SK-N-SH (cell line): ENCODE data around the gene AMMECR1L. TPM values are rescaled to one million over a fixed set of nuclear protein-coding genes. Genes with fewer than 3 reads are reported as not detected.

Experiments
- CTCF ChIA-PET: fragments of 300-600, 350-600 bp; formaldehyde crosslinking; extraction: SDS; loops from one replicate; lab custom pipeline; 2021; lab: Yijun Ruan, JAX
- POLR2A ChIA-PET: fragments of 350-600 bp; sonication (Branson Sonifier 250); formaldehyde crosslinking; extraction: SDS; loops from one replicate; lab custom pipeline; 2020; ENCODE audit warnings: antibody characterized with exemption, inconsistent platforms; lab: Yijun Ruan, JAX
- DNase-seq: peaks from one replicate; pipeline ENCODE4 v3.0.0; 2012
- H2AFZ ChIP-seq: fragments of 200-600 bp; sonication (generic); 2 replicates; pipeline ENCODE4 v1.8.1; 2016; ENCODE audit warnings: antibody characterized with exemption, mild to moderate bottlenecking, low read depth
- H3F3A ChIP-seq: fragments of 200-600 bp; sonication (generic); replicated peaks from 2 replicates; pipeline ENCODE3; 2016; ENCODE audit warnings: antibody characterized with exemption, mild to moderate bottlenecking; ENCODE audit not compliant: insufficient read depth
- H3K27ac ChIP-seq, 2 experiments: fragments of 200-500 bp in 1 of 2; fragments of 200-600 bp in 1 of 2; sonication (Bioruptor generic) in 1 of 2; sonication (generic), shearing (Covaris generic) in 1 of 2; 2 replicates each; pipeline versions ENCODE4 v1.5.1 to v1.6.1; 2014 to 2016; ENCODE audit warnings: low read depth in 2 of 2, inconsistent platforms in 1 of 2, low read length in 1 of 2, mild to moderate bottlenecking in 1 of 2, mixed read lengths in 1 of 2
- H3K27me3 ChIP-seq: fragments of 200-600 bp; sonication (generic), shearing (Covaris generic); 2 replicates; pipeline ENCODE4 v1.6.1; 2016; ENCODE audit warnings: mixed run types; ENCODE audit not compliant: insufficient read depth
- H3K36me3 ChIP-seq, 2 experiments: fragments of 200-500 bp in 1 of 2; fragments of 200-600 bp in 1 of 2; sonication (Bioruptor generic) in 1 of 2; sonication (generic) in 1 of 2; replicated peaks in 1 of 2; 2 replicates each; pipeline versions ENCODE3 to v1.5.1; 2014 to 2016; ENCODE audit warnings: low read length in 1 of 2, mild to moderate bottlenecking in 1 of 2; ENCODE audit not compliant: insufficient read depth in 2 of 2, control insufficient read depth in 1 of 2
- H3K4me1 ChIP-seq, 2 experiments: fragments of 200-500 bp in 1 of 2; fragments of 200-600 bp in 1 of 2; sonication (Bioruptor generic) in 1 of 2; sonication (generic), shearing (Covaris generic) in 1 of 2; 2 replicates each; pipeline versions ENCODE4 v1.5.1 to v1.6.1; 2014 to 2016; ENCODE audit warnings: low read depth in 1 of 2, low read length in 1 of 2, mixed run types in 1 of 2; ENCODE audit not compliant: insufficient read depth in 2 of 2, control insufficient read depth in 1 of 2
- H3K4me2 ChIP-seq: fragments of 200-600 bp; sonication (generic), shearing (Covaris generic); 2 replicates; pipeline ENCODE4 v1.6.1; 2017; ENCODE audit warnings: mixed run types
- H3K4me3 ChIP-seq, 2 experiments: fragments of 200-500 bp in 1 of 2; fragments of 200-600 bp in 1 of 2; sonication (Bioruptor generic) in 1 of 2; sonication (generic), shearing (Covaris generic) in 1 of 2; 2 replicates each; pipeline versions ENCODE4 v1.5.1 to v1.8.1; 2014 to 2016; ENCODE audit warnings: low read depth in 2 of 2, inconsistent platforms in 1 of 2, low read length in 1 of 2, mild to moderate bottlenecking in 1 of 2, mixed read lengths in 1 of 2, moderate library complexity in 1 of 2
- H3K79me2 ChIP-seq: fragments of 200-600 bp; sonication (generic); 2 replicates; pipeline ENCODE4 v1.8.1; 2017; ENCODE audit warnings: mild to moderate bottlenecking; ENCODE audit not compliant: insufficient read depth
- H3K9ac ChIP-seq: fragments of 200-600 bp; sonication (generic); 2 replicates; pipeline ENCODE4 v1.6.1; 2017; ENCODE audit warnings: mixed run types
- H3K9me2 ChIP-seq: fragments of 200-600 bp; sonication (generic); 2 replicates; pipeline ENCODE4 v1.6.1; 2017; ENCODE audit warnings: mixed run types
- H3K9me3 ChIP-seq: fragments of 200-600 bp; sonication (generic); 2 replicates; pipeline ENCODE4 v1.6.1; 2017; ENCODE audit warnings: mixed run types, mild to moderate bottlenecking, moderate library complexity
- H4K20me1 ChIP-seq: fragments of 200-600 bp; sonication (generic); 2 replicates; pipeline ENCODE4 v1.6.1; 2017; ENCODE audit warnings: mild to moderate bottlenecking, mixed run types; ENCODE audit not compliant: insufficient read depth
- CHD2 ChIP-seq: fragments of 150-350 bp; IDR thresholded peaks from 2 replicates; pipeline ENCODE4 v1.6.1; 2018; ENCODE audit warnings: low read length; ENCODE audit not compliant: partially characterized antibody
- ELF1 ChIP-seq: IDR thresholded peaks from 2 replicates; pipeline ENCODE4 v1.4.0; 2012
- EP300 ChIP-seq, 2 experiments: IDR thresholded peaks; 2 replicates each; pipeline versions ENCODE4 v1.4.0 to v1.6.1; 2012; ENCODE audit warnings: borderline replicate concordance in 1 of 2, low read depth in 1 of 2, low read length in 1 of 2
- FOSL2 ChIP-seq: IDR thresholded peaks from 2 replicates; pipeline ENCODE4 v1.4.0; 2012; ENCODE audit warnings: low read depth, mild to moderate bottlenecking, moderate library complexity, borderline replicate concordance
- GABPA ChIP-seq: IDR thresholded peaks from 2 replicates; pipeline ENCODE4 v1.4.0; 2012; ENCODE audit warnings: low read depth, mild to moderate bottlenecking
- GATA2 ChIP-seq: sonication (generic); formaldehyde crosslinking; IDR thresholded peaks from 2 replicates; pipeline ENCODE4 v1.5.0; 2020; ENCODE audit warnings: mild to moderate bottlenecking, missing genetic modification reagents
- JUND ChIP-seq: IDR thresholded peaks from 2 replicates; pipeline ENCODE4 v1.4.0; 2012
- MEF2A ChIP-seq: IDR thresholded peaks from 2 replicates; pipeline ENCODE4 v1.4.0; 2012; ENCODE audit warnings: low read depth, borderline replicate concordance
- NFIC ChIP-seq: IDR thresholded peaks from 2 replicates; pipeline ENCODE4 v1.4.0; 2012; ENCODE audit warnings: borderline replicate concordance
- NRF1 ChIP-seq: IDR thresholded peaks from 2 replicates; pipeline ENCODE4 v1.6.1; 2012; ENCODE audit warnings: low read depth, mild to moderate bottlenecking, low read length
- RXRA ChIP-seq: IDR thresholded peaks from 2 replicates; pipeline ENCODE4 v1.4.0; 2012; ENCODE audit warnings: low read depth, mild to moderate bottlenecking, borderline replicate concordance
- SMC3 ChIP-seq: IDR thresholded peaks from 2 replicates; pipeline ENCODE4 v1.6.1; 2012; ENCODE audit warnings: low read depth, low read length, improper control_type of control experiment
- TCF12 ChIP-seq: IDR thresholded peaks from 2 replicates; pipeline ENCODE4 v1.4.0; 2012
- TEAD4 ChIP-seq: IDR thresholded peaks from 2 replicates; pipeline ENCODE4 v1.4.0; 2012; ENCODE audit warnings: mild to moderate bottlenecking, borderline replicate concordance; ENCODE audit not compliant: insufficient read depth
- YY1 ChIP-seq: IDR thresholded peaks from 2 replicates; pipeline ENCODE4 v1.4.0; 2012; ENCODE audit warnings: low read depth, mild to moderate bottlenecking
- ZBTB33 ChIP-seq: IDR thresholded peaks from 2 replicates; pipeline ENCODE4 v1.4.0; 2012; ENCODE audit warnings: low read depth, borderline replicate concordance
- WGBS: methylation state at CpG from one replicate; pipeline ENCODE4 v1.1.6; 2017; ENCODE audit warnings: low lambda C conversion rate; 5-methylcytosine and 5-hydroxymethylcytosine counted together
- polyA plus RNA-seq, 3 experiments: library from polyadenylated mRNA; depleted of rRNA; stranded (reverse); fragments of >200 nt; gene quantifications; 2 replicates each; pipeline ENCODE4 v1.2.3, GENCODE V29; 2012
- TF ChIP-seq, protein P1 (sequence below): IDR thresholded peaks from 2 replicates; pipeline ENCODE4; 2012
- TF ChIP-seq, protein P2 (sequence below): fragments of 150-350 bp; IDR thresholded peaks from 2 replicates; pipeline ENCODE4 v1.6.1; 2016; ENCODE audit warnings: mild to moderate bottlenecking, low read depth, low read length

The AMMECR1L gene
- polyA plus RNA-seq, 1 of the 3 experiments (the other 2 are of a cell fraction): 11.0 TPM

DNA sequence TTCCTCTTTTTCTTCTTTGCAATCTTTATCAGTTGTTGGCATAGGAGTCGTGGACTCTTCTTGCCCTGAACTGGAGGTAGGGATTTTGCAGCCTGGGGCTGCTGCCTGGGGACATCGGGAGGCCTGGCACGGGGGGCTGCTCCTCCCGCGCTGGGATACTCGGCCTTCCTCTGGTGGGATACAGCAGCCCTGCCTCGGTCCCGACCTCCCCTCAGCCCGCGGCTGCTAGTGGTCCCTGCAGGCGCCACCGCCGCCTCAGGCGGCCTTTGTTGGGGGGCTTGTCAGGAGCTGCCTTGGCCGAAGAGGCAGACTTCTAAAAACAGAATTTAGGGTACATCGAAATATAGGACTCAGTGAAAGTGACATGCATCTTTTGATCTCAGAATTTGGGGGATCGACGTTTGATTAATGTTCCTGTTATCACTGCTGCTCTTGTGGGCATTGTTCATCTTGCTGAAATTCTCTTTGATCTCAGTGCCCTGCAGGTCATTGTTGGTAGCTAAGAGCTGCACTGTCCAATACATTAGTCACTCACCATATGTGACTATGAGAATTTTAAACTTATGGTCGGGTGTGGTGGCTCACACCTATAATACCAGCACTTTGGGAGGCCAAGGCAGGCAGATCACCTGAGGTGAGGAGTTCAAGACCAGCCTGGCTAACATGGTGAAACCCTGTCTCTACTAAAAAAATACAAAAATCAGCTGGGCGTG is 44.1 kb downstream of the AMMECR1L start:
- Histone ChIP-seq H2AFZ (no peak overlapping the region), H3F3A (peaks cover 4% of the 10 kb centered on the region), H3K4me1 (no peaks in the 10 kb centered on the region), H3K9me3 (no peaks in the 10 kb centered on the region), H3K9me2 (no peaks in the 10 kb centered on the region), H3K9ac (no peak overlapping the region), H3K4me3 (no peak overlapping the region), H3K36me3 (peaks cover 6% of the 10 kb centered on the region in 2 experiments), H3K27ac (no peak overlapping the region), H3K79me2 (peaks cover 4% of the 10 kb centered on the region; the same call in 1 of the 2 replicates), H3K4me2 (no peak overlapping the region), H3K27me3 (no peaks in the 10 kb centered on the region), H4K20me1 (no peaks in the 10 kb centered on the region)
- ChIA-PET CTCF (interaction anchor here (1.1 kb wide), 1 partner anchor 13 kb away, joined by 3 read pairs; no protein-coding TSS in a partner anchor), POLR2A (no interaction called here)
- TF ChIP-seq ELF1: no peak
- 91% methylated on average over 17 of the region's 20 CpGs for WGBS
- no peak for DNase-seq

GRCh38 chr2:127840893-127841292 is 44.9 kb downstream of the AMMECR1L start:
- no peaks in the 10 kb centered on the region for H3F3A ChIP-seq
- H3K27me3 ChIP-seq: no peaks in the 10 kb centered on the region
- TF ChIP-seq MEF2A (no peak), FOSL2 (no peak), TCF12 (no peak), GABPA (no peak), NRF1 (no peak), EP300 (IDR thresholded peaks at IDR 0.05; ENCODE audit: borderline replicate concordance in 1 of 2, low read depth in 1 of 2, low read length in 1 of 2) (no peak), ZBTB33 (no peak), NFIC (no peak), TEAD4 (no peak), GATA2 (CRISPR knock-in tag) (no peak), SMC3 (no peak), CHD2 (no peak), RXRA (no peak), YY1 (no peak), JUND (no peak)
- TF ChIP-seq, protein P1, sequence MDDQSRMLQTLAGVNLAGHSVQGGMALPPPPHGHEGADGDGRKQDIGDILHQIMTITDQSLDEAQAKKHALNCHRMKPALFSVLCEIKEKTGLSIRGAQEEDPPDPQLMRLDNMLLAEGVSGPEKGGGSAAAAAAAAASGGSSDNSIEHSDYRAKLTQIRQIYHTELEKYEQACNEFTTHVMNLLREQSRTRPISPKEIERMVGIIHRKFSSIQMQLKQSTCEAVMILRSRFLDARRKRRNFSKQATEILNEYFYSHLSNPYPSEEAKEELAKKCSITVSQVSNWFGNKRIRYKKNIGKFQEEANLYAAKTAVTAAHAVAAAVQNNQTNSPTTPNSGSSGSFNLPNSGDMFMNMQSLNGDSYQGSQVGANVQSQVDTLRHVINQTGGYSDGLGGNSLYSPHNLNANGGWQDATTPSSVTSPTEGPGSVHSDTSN: no peak
- TF ChIP-seq, protein P2, sequence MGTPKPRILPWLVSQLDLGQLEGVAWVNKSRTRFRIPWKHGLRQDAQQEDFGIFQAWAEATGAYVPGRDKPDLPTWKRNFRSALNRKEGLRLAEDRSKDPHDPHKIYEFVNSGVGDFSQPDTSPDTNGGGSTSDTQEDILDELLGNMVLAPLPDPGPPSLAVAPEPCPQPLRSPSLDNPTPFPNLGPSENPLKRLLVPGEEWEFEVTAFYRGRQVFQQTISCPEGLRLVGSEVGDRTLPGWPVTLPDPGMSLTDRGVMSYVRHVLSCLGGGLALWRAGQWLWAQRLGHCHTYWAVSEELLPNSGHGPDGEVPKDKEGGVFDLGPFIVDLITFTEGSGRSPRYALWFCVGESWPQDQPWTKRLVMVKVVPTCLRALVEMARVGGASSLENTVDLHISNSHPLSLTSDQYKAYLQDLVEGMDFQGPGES: no peak
- TF ChIP-seq, all 33 proteins: peak for 0
- no peaks in the 10 kb centered on the region for H3K9me3 ChIP-seq
- H3K4me3 ChIP-seq: no peak overlapping the region
- H3K4me2 ChIP-seq: no peak overlapping the region
- no peak overlapping the region for H3K9ac ChIP-seq
- CTCF ChIA-PET: no interaction called here
- H2AFZ ChIP-seq: no peak overlapping the region
- H3K4me1 ChIP-seq: no peaks in the 10 kb centered on the region
- no peak for DNase-seq
- H3K36me3 ChIP-seq: peaks cover 0 to under 1% of the 10 kb centered on the region in 2 experiments
- POLR2A ChIA-PET: no interaction called here
- no peaks in the 10 kb centered on the region for H4K20me1 ChIP-seq
- H3K9me2 ChIP-seq: no peaks in the 10 kb centered on the region
- 75% methylated on average over 4 of the region's 4 CpGs for WGBS
- H3K79me2 ChIP-seq: no peaks in the 10 kb centered on the region
- H3K27ac ChIP-seq: no peak overlapping the region
